ENCODE measurements around the gene NHS. TPM values are rescaled to one million over a fixed set of nuclear protein-coding genes. Genes with fewer than 3 reads are reported as not detected.

NHS gene
- total RNA-seq, 1 experiment from 2014 or later = 2.2 TPM

- intact Hi-C loops (cut with micrococcal nuclease; ENCODE audit: unreplicated experiment) = no loop called here
- no peak for TF ChIP-seq CTCF (IDR thresholded peaks at IDR 0.05; ENCODE audit: insufficient read depth in 1 of 2, low read depth in 1 of 2, low read length in 1 of 2, severe bottlenecking in 1 of 2, unreplicated experiment in 1 of 2)
Measured at GRCh38 chrX:17415242-17415810, 40.3 kb downstream of the NHS start.

GRCh38 chrX:17417372-17417771 lies 42.4 kb downstream of the NHS start:
- TF ChIP-seq CTCF (IDR thresholded peaks at IDR 0.05; ENCODE audit: insufficient read depth in 1 of 2, low read depth in 1 of 2, low read length in 1 of 2, severe bottlenecking in 1 of 2, unreplicated experiment in 1 of 2) = no peak
- intact Hi-C loops (cut with micrococcal nuclease; ENCODE audit: unreplicated experiment) = no loop called here
- ChIA-PET CTCF (no interaction called here), POLR2A (no interaction called here)
- peaks cover 14% of the 10 kb centered on the region for H3K4me1 Mint-ChIP-seq (ENCODE audit: low read depth, unreplicated experiment)
- no peak for DNase-seq
- Histone ChIP-seq H3K4me3 (ENCODE audit: low read depth, low read length) (no peak overlapping the region), H3K4me1 (no peaks in the 10 kb centered on the region), H3K27me3 (replicated peaks; ENCODE audit: control insufficient read depth, insufficient read depth, low read length) (no peaks in the 10 kb centered on the region), H3K36me3 (ENCODE audit: control insufficient read depth, insufficient read depth, low read length) (no peaks in the 10 kb centered on the region), H3K9me3 (no peaks in the 10 kb centered on the region)
- no peaks in the 10 kb centered on the region for H3K9me3 Mint-ChIP-seq (ENCODE audit: unreplicated experiment)
- H3K36me3 Mint-ChIP-seq (ENCODE audit: insufficient read depth, unreplicated experiment) = no peaks in the 10 kb centered on the region
- no peak overlapping the region for H3K27ac Mint-ChIP-seq (ENCODE audit: unreplicated experiment)
- no TSS peak for BruUV-seq (replicated peaks)
- no peak overlapping the region for H3K4me3 Mint-ChIP-seq (ENCODE audit: unreplicated experiment)
- H3K27me3 Mint-ChIP-seq (ENCODE audit: insufficient read depth, unreplicated experiment) = no peaks in the 10 kb centered on the region

More at GRCh38 chrX:17415242-17415810, 40.3 kb downstream of the NHS start:
- Mint-ChIP-seq H3K27ac (ENCODE audit: unreplicated experiment) (no peak overlapping the region), H3K36me3 (ENCODE audit: insufficient read depth, unreplicated experiment) (no peaks in the 10 kb centered on the region), H3K4me3 (ENCODE audit: unreplicated experiment) (no peak overlapping the region), H3K4me1 (ENCODE audit: low read depth, unreplicated experiment) (peaks cover 14% of the 10 kb centered on the region), H3K9me3 (ENCODE audit: unreplicated experiment) (no peaks in the 10 kb centered on the region), H3K27me3 (ENCODE audit: insufficient read depth, unreplicated experiment) (no peaks in the 10 kb centered on the region)
- no peak for DNase-seq
- H3K4me3 ChIP-seq (ENCODE audit: low read depth, low read length) = no peak overlapping the region
- no peaks in the 10 kb centered on the region for H3K36me3 ChIP-seq (ENCODE audit: control insufficient read depth, insufficient read depth, low read length)
- ChIA-PET POLR2A (no interaction called here), CTCF (interaction anchor here (0.7 kb wide), 1 partner anchor 98 kb away, joined by 3 read pairs; no protein-coding TSS in a partner anchor)
- H3K27me3 ChIP-seq (replicated peaks; ENCODE audit: control insufficient read depth, insufficient read depth, low read length) = no peaks in the 10 kb centered on the region
- no peaks in the 10 kb centered on the region for H3K9me3 ChIP-seq
- no TSS peak for BruUV-seq (replicated peaks)
- H3K4me1 ChIP-seq = no peaks in the 10 kb centered on the region

DNA sequence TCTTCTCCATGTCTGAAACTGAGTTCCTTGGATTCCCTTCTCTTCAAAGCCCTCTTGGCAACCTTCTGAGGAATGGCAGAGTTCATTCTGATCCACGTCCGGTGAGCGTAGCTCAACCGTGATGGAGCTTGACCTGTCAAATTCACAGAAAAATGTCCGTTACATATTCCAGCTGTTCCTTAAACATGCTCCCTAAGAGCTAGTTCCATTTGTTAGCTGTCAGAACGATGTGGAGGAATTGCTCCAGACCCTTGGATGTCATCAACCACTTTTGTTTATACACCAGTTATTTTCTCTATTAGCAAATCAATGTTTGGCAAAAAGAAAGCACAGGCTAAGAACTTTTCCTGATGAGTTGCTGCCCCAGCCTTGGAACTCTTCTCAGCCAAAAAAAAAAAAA lies 50.1 kb downstream of the NHS start:
- Histone ChIP-seq H3K4me1 (no peaks in the 10 kb centered on the region), H3K36me3 (ENCODE audit: control insufficient read depth, insufficient read depth, low read length) (no peaks in the 10 kb centered on the region), H3K27me3 (replicated peaks; ENCODE audit: control insufficient read depth, insufficient read depth, low read length) (no peaks in the 10 kb centered on the region), H3K9me3 (no peaks in the 10 kb centered on the region), H3K4me3 (ENCODE audit: low read depth, low read length) (no peak overlapping the region)
- H3K27ac Mint-ChIP-seq (ENCODE audit: unreplicated experiment) = no peak overlapping the region
- H3K36me3 Mint-ChIP-seq (ENCODE audit: insufficient read depth, unreplicated experiment) = no peaks in the 10 kb centered on the region
- intact Hi-C loops (cut with micrococcal nuclease; ENCODE audit: unreplicated experiment) = no loop called here
- no peaks in the 10 kb centered on the region for H3K27me3 Mint-ChIP-seq (ENCODE audit: insufficient read depth, unreplicated experiment)
- ChIA-PET CTCF (no interaction called here), POLR2A (no interaction called here)
- DNase-seq = no peak
- no TSS peak for BruUV-seq (replicated peaks)
- H3K4me1 Mint-ChIP-seq (ENCODE audit: low read depth, unreplicated experiment) = no peaks in the 10 kb centered on the region
- TF ChIP-seq CTCF (IDR thresholded peaks at IDR 0.05; ENCODE audit: insufficient read depth in 1 of 2, low read depth in 1 of 2, low read length in 1 of 2, severe bottlenecking in 1 of 2, unreplicated experiment in 1 of 2) = no peak
- H3K9me3 Mint-ChIP-seq (ENCODE audit: unreplicated experiment) = no peaks in the 10 kb centered on the region
- H3K4me3 Mint-ChIP-seq (ENCODE audit: unreplicated experiment) = no peak overlapping the region

Data from Caco-2 (cell line).